ENCODE results near the gene PTPRU.
"Not testable (repeated sequence)": the region's sequence is repeated elsewhere in the genome, so short reads cannot be mapped to it uniquely, and the experiment has no call there.

The PTPRU gene

GRCh38 chr1:29227511-29227910 lies 8.8 kb upstream of the PTPRU start:
- no peak for TF ChIP-seq CTCF (IDR thresholded peaks at IDR 0.05; ENCODE audit: low read depth, low read length, missing control alignments)
- no peak overlapping the region for H3K4me3 ChIP-seq (replicated peaks; ENCODE audit: low read depth, low read length)
- DNase-seq (ENCODE audit: extremely low read depth, low read depth) = no peak

- H3K4me3 ChIP-seq (replicated peaks; ENCODE audit: low read depth, low read length) = peak overlapping the region; percentile 92
- no peak for TF ChIP-seq CTCF (IDR thresholded peaks at IDR 0.05; ENCODE audit: low read depth, low read length, missing control alignments)
- no peak for DNase-seq (ENCODE audit: extremely low read depth, low read depth)
Observed at GRCh38 chr1:29230204-29230552, 6.1 kb upstream of the PTPRU start.

- peak within 1 kb of the TSS; percentile 92 for H3K4me3 ChIP-seq (replicated peaks; ENCODE audit: low read depth, low read length)
- no peak for TF ChIP-seq CTCF (IDR thresholded peaks at IDR 0.05; ENCODE audit: low read depth, low read length, missing control alignments)
- DNase-seq (ENCODE audit: extremely low read depth, low read depth) = peak; percentile 75
Observed at GRCh38 chr1:29230553-29231378, 5.6 kb upstream of the PTPRU start, which contains the start of gene MECR. Gene MECR, minus strand, starts transcription at chr1:29230934. Its CDS starts 28 bp downstream, at chr1:29230906.

GRCh38 chr1:29232387-29232786 lies 3.9 kb upstream of the PTPRU start:
- no peak overlapping the region for H3K4me3 ChIP-seq (replicated peaks; ENCODE audit: low read depth, low read length)
- no peak for TF ChIP-seq CTCF (IDR thresholded peaks at IDR 0.05; ENCODE audit: low read depth, low read length, missing control alignments)
- DNase-seq (ENCODE audit: extremely low read depth, low read depth) = no peak

GRCh38 chr1:29233693-29234092 lies 2.6 kb upstream of the PTPRU start:
- H3K4me3 ChIP-seq (replicated peaks; ENCODE audit: low read depth, low read length) = no peak overlapping the region
- no peak for DNase-seq (ENCODE audit: extremely low read depth, low read depth)
- TF ChIP-seq CTCF (IDR thresholded peaks at IDR 0.05; ENCODE audit: low read depth, low read length, missing control alignments) = no peak

- H3K4me3 ChIP-seq (replicated peaks; ENCODE audit: low read depth, low read length) = no peak overlapping the region
- no peak for DNase-seq (ENCODE audit: extremely low read depth, low read depth)
- no peak for TF ChIP-seq CTCF (IDR thresholded peaks at IDR 0.05; ENCODE audit: low read depth, low read length, missing control alignments)
Observed at GRCh38 chr1:29234471-29234870, 1.9 kb upstream of the PTPRU start.

GRCh38 chr1:29234881-29235280 lies 1.4 kb upstream of the PTPRU start:
- not testable (repeated sequence) for H3K4me3 ChIP-seq (replicated peaks; ENCODE audit: low read depth, low read length); DNase-seq (ENCODE audit: extremely low read depth, low read depth)
